Activated naive CD4-positive, alpha-beta T cell treated with anti-CD3 and anti-CD28 coated beads, Interleukin-2, amount 50 U/mL, for 24 hours (primary cell): ENCODE measurements around the gene ETFA.

Experiments
- H3K27ac Mint-ChIP-seq: one replicate; pipeline ENCODE4 v1.8.0; 2021; ENCODE audit warnings: mild to moderate bottlenecking, mixed read lengths
- H3K27me3 Mint-ChIP-seq: one replicate; pipeline ENCODE4 v1.8.0; 2021; ENCODE audit warnings: mixed read lengths
- H3K36me3 Mint-ChIP-seq: one replicate; pipeline ENCODE4 v1.8.0; 2021; ENCODE audit warnings: mixed read lengths
- H3K4me1 Mint-ChIP-seq: one replicate; pipeline ENCODE4 v1.8.0; 2021; ENCODE audit warnings: mixed read lengths
- H3K4me3 Mint-ChIP-seq: one replicate; pipeline ENCODE4 v1.8.0; 2021; ENCODE audit warnings: mild to moderate bottlenecking, mixed read lengths
- H3K9me3 Mint-ChIP-seq: one replicate; pipeline ENCODE4 v1.8.0; 2021; ENCODE audit warnings: mixed read lengths

The ETFA gene

GRCh38 chr15:76235186-76235826 lies 76.0 kb downstream of the ETFA start:
- no peaks in the 10 kb centered on the region for H3K27me3 Mint-ChIP-seq
- no peak overlapping the region for H3K4me3 Mint-ChIP-seq
- no peaks in the 10 kb centered on the region for H3K9me3 Mint-ChIP-seq
- no peaks in the 10 kb centered on the region for H3K4me1 Mint-ChIP-seq
- H3K27ac Mint-ChIP-seq, result no peak overlapping the region
- peaks cover 2% of the 10 kb centered on the region for H3K36me3 Mint-ChIP-seq

GRCh38 chr15:76234337-76234889 lies 76.9 kb downstream of the ETFA start:
- Mint-ChIP-seq H3K36me3 (peaks cover 2% of the 10 kb centered on the region), H3K27me3 (no peaks in the 10 kb centered on the region), H3K9me3 (no peaks in the 10 kb centered on the region), H3K4me3 (no peak overlapping the region), H3K27ac (no peak overlapping the region), H3K4me1 (no peaks in the 10 kb centered on the region)

GRCh38 chr15:76233921-76234320 lies 77.3 kb downstream of the ETFA start:
- H3K4me1 Mint-ChIP-seq, result no peaks in the 10 kb centered on the region

GRCh38 chr15:76229266-76229665 lies 82.0 kb downstream of the ETFA start:
- Mint-ChIP-seq H3K4me1 (no peaks in the 10 kb centered on the region), H3K4me3 (no peak overlapping the region), H3K36me3 (peaks cover 9% of the 10 kb centered on the region), H3K27me3 (no peaks in the 10 kb centered on the region), H3K9me3 (no peaks in the 10 kb centered on the region), H3K27ac (no peak overlapping the region)

More at GRCh38 chr15:76233921-76234320, 77.3 kb downstream of the ETFA start:
- Mint-ChIP-seq H3K4me3 (no peak overlapping the region), H3K36me3 (peaks cover 2% of the 10 kb centered on the region), H3K27ac (no peak overlapping the region), H3K27me3 (no peaks in the 10 kb centered on the region), H3K9me3 (no peaks in the 10 kb centered on the region)

DNA sequence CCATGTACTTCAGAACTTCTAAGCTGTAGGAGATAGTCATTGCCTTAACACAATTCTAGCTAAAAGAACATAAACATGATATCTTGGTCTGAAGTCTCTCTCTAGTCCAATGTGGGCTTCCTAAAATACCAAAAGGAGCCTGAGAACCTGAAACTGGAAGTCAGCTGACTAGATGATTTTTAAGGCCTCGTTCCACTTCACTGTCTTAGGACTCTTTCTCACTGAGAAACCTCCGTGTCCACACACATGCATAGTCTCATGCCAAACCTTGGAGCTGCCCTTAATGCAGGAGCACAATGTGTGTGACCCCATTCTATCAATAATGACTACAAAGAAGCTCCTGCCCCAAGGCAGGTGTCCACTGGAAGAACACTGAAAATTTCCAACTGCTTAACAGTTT lies 87.7 kb downstream of the ETFA start:
- peaks cover 22% of the 10 kb centered on the region for H3K36me3 Mint-ChIP-seq
- H3K27me3 Mint-ChIP-seq, result no peaks in the 10 kb centered on the region
- H3K4me3 Mint-ChIP-seq, result no peak overlapping the region
- H3K9me3 Mint-ChIP-seq, result no peaks in the 10 kb centered on the region
- H3K27ac Mint-ChIP-seq, result no peak overlapping the region
- peaks cover 5% of the 10 kb centered on the region for H3K4me1 Mint-ChIP-seq

- Mint-ChIP-seq H3K27ac (no peak overlapping the region), H3K4me1 (peaks cover 7% of the 10 kb centered on the region), H3K9me3 (no peaks in the 10 kb centered on the region), H3K4me3 (no peak overlapping the region), H3K36me3 (peaks cover 22% of the 10 kb centered on the region), H3K27me3 (no peaks in the 10 kb centered on the region)
These were observed 89.1 kb downstream of the ETFA start for GRCh38 chr15:76222159-76222558.

DNA sequence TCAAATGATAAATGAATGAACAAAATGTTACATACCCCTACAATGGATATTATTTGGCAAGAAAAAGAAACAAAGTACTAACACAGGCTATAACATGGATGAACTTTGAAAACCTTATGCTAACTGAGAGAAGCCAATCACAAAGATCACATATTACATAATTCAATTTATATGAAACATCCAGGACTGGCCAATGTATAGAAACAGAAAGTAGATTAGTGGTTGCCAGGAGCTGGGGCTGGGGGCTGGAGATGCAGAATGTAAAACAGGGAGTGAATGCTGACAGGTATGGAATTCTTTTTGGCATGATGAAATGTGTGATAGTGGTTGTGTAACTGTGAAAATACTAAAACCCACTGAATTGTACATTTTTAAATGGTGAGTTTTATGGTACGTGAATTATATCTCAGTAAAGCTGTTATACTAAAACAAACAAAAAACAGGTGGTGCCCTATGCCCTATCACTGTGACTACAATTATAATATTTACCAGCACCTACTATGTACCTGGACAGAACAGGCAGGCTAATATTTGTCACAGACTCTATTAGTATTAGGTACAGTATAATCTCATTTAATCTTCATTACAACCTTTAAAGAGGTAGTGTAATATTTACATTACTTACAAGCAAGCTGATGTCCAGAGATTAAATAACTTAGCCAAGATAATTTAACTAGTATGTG lies 90.0 kb downstream of the ETFA start:
- Mint-ChIP-seq H3K9me3 (no peaks in the 10 kb centered on the region), H3K27ac (no peak overlapping the region), H3K36me3 (peaks cover 24% of the 10 kb centered on the region)

DNA sequence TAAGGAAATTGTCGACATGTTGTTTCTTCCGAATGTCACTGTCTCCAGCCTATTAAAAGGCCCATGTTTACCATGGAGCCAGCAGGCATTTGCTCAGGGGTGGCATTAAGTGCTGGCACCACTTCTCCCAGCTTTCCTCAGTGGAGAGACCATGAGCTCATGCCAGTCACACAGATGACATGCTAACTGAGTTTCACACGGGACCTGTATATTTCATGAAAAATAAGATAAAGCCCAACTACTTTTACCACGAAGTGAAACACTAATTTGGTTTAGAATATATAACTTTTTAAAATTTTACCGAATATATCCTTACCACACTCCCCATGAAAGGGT lies 93.4 kb downstream of the ETFA start:
- H3K4me1 Mint-ChIP-seq, result peaks cover 8% of the 10 kb centered on the region
- no peaks in the 10 kb centered on the region for H3K9me3 Mint-ChIP-seq
- no peaks in the 10 kb centered on the region for H3K27me3 Mint-ChIP-seq
- H3K4me3 Mint-ChIP-seq, result no peak overlapping the region
- peaks cover 25% of the 10 kb centered on the region for H3K36me3 Mint-ChIP-seq
- H3K27ac Mint-ChIP-seq, result no peak overlapping the region

More for the DNA sequence above, 90.0 kb downstream of the ETFA start:
- H3K27me3 Mint-ChIP-seq, result no peaks in the 10 kb centered on the region
- no peak overlapping the region for H3K4me3 Mint-ChIP-seq
- peaks cover 8% of the 10 kb centered on the region for H3K4me1 Mint-ChIP-seq

GRCh38 chr15:76217029-76217881 lies 94.0 kb downstream of the ETFA start:
- Mint-ChIP-seq H3K27ac (no peak overlapping the region), H3K4me3 (no peak overlapping the region), H3K27me3 (no peaks in the 10 kb centered on the region), H3K36me3 (peaks cover 22% of the 10 kb centered on the region), H3K9me3 (no peaks in the 10 kb centered on the region), H3K4me1 (peaks cover 8% of the 10 kb centered on the region)

DNA sequence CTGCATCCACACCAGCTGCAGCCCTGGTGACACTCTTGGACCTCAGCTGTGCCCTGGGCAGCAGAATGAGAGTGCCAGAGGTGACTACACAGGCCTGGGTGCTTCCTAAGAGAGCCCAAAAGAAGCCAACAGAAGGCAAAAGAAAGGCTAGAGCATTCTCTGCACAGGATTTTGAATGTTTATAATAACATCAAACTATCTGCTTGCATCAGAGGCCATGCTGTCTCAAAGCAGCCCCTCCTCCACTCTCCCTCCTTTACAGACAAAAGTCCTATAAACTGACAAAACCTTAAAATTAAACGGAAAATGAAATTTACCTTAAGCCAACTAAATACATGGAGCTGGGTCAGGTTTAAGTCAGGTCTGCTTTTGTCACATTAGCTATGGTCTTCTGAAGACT lies 95.6 kb downstream of the ETFA start:
- Mint-ChIP-seq H3K27ac (peak overlapping the region; percentile 55), H3K4me3 (no peak overlapping the region), H3K4me1 (peaks cover 8% of the 10 kb centered on the region), H3K27me3 (no peaks in the 10 kb centered on the region), H3K9me3 (no peaks in the 10 kb centered on the region), H3K36me3 (peaks cover 19% of the 10 kb centered on the region)

GRCh38 chr15:76209942-76210341 lies 101.3 kb downstream of the ETFA start:
- Mint-ChIP-seq H3K9me3 (no peaks in the 10 kb centered on the region), H3K4me3 (no peak overlapping the region), H3K4me1 (no peaks in the 10 kb centered on the region), H3K27ac (peak overlapping the region; percentile 41), H3K36me3 (peaks cover 8% of the 10 kb centered on the region), H3K27me3 (no peaks in the 10 kb centered on the region)

DNA sequence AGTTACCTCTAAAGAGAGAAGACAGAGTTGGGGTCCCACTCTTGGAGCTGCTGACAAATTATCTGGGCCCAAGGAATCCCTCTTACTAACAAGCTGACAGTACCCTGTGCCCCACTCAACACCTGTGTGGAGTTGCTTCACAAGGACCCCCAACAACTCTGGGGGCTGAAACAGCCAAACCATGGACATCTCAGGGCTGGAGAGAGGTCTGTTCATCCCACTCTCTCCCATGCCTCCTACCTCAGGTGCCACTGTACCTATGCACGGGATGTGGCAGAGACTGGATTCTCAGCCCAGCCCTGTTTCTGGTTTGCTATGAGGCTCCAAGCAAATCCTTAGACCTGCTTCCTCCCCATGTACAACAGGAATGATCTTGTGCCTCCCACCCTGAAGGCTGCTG lies 101.7 kb downstream of the ETFA start:
- H3K4me1 Mint-ChIP-seq, result no peaks in the 10 kb centered on the region
- H3K27me3 Mint-ChIP-seq, result no peaks in the 10 kb centered on the region
- H3K27ac Mint-ChIP-seq, result no peak overlapping the region
- H3K4me3 Mint-ChIP-seq, result no peak overlapping the region
- H3K36me3 Mint-ChIP-seq, result peaks cover 8% of the 10 kb centered on the region
- no peaks in the 10 kb centered on the region for H3K9me3 Mint-ChIP-seq

- Mint-ChIP-seq H3K27ac (no peak overlapping the region), H3K4me1 (no peaks in the 10 kb centered on the region), H3K27me3 (no peaks in the 10 kb centered on the region), H3K36me3 (peaks cover 5% of the 10 kb centered on the region), H3K4me3 (no peak overlapping the region), H3K9me3 (no peaks in the 10 kb centered on the region)
These were observed 102.4 kb downstream of the ETFA start for GRCh38 chr15:76208786-76209424.

GRCh38 chr15:76208084-76208785 lies 103.0 kb downstream of the ETFA start:
- Mint-ChIP-seq H3K4me3 (no peak overlapping the region), H3K4me1 (no peaks in the 10 kb centered on the region), H3K36me3 (peaks cover 5% of the 10 kb centered on the region), H3K9me3 (no peaks in the 10 kb centered on the region), H3K27me3 (no peaks in the 10 kb centered on the region), H3K27ac (peak overlapping the region; percentile 4)
